ENCODE results near the gene PATJ.
"Not testable (repeated sequence)": the region's sequence is repeated elsewhere in the genome, so short reads cannot be mapped to it uniquely, and the experiment has no call there.

The PATJ gene

GRCh38 chr1:61818992-61819391 lies 76.7 kb downstream of the PATJ start:
- no peak for DNase-seq (ENCODE audit: low read depth)

- no peak for DNase-seq (ENCODE audit: low read depth)
Measured at GRCh38 chr1:61819421-61819820, 77.1 kb downstream of the PATJ start.

GRCh38 chr1:61825393-61825792 lies 83.1 kb downstream of the PATJ start:
- DNase-seq (ENCODE audit: low read depth), result no peak

GRCh38 chr1:61828805-61829204 lies 86.5 kb downstream of the PATJ start:
- DNase-seq (ENCODE audit: low read depth), result no peak

GRCh38 chr1:61836649-61837048 lies 94.4 kb downstream of the PATJ start:
- no peak for DNase-seq (ENCODE audit: low read depth)

GRCh38 chr1:61837607-61838006 lies 95.3 kb downstream of the PATJ start:
- DNase-seq (ENCODE audit: low read depth), result not testable (repeated sequence)

- no peak for DNase-seq (ENCODE audit: low read depth)
Measured at GRCh38 chr1:61839679-61840078, 97.4 kb downstream of the PATJ start.

GRCh38 chr1:61842036-61842435 lies 99.8 kb downstream of the PATJ start:
- no peak for DNase-seq (ENCODE audit: low read depth)

GRCh38 chr1:61842863-61843514 lies 100.7 kb downstream of the PATJ start:
- no peak for DNase-seq (ENCODE audit: low read depth)

GRCh38 chr1:61844006-61844405 lies 101.7 kb downstream of the PATJ start:
- DNase-seq (ENCODE audit: low read depth), result no peak

- not testable (repeated sequence) for DNase-seq (ENCODE audit: low read depth)
Measured at GRCh38 chr1:61844664-61845063, 102.4 kb downstream of the PATJ start.

GRCh38 chr1:61851235-61851634 lies 109.0 kb downstream of the PATJ start:
- DNase-seq (ENCODE audit: low read depth), result no peak

GRCh38 chr1:61851849-61852669 lies 109.8 kb downstream of the PATJ start:
- DNase-seq (ENCODE audit: low read depth), result no peak

GRCh38 chr1:61852670-61853015 lies 110.4 kb downstream of the PATJ start:
- no peak for DNase-seq (ENCODE audit: low read depth)

- DNase-seq (ENCODE audit: low read depth), result no peak
Measured at GRCh38 chr1:61853583-61853982, 111.3 kb downstream of the PATJ start.

- no peak for DNase-seq (ENCODE audit: low read depth)
Measured at GRCh38 chr1:61864489-61864888, 122.2 kb downstream of the PATJ start.

- no peak for DNase-seq (ENCODE audit: low read depth)
Measured at GRCh38 chr1:61865646-61866220, 123.5 kb downstream of the PATJ start.

GRCh38 chr1:61869691-61870109 lies 127.4 kb downstream of the PATJ start:
- no peak for DNase-seq (ENCODE audit: low read depth)

- no peak for DNase-seq (ENCODE audit: low read depth)
Measured at GRCh38 chr1:61872206-61872605, 129.9 kb downstream of the PATJ start.

- no peak for DNase-seq (ENCODE audit: low read depth)
Measured at GRCh38 chr1:61873581-61873980, 131.3 kb downstream of the PATJ start.

GRCh38 chr1:61873994-61874393 lies 131.7 kb downstream of the PATJ start:
- DNase-seq (ENCODE audit: low read depth), result no peak

- DNase-seq (ENCODE audit: low read depth), result no peak
Measured at GRCh38 chr1:61875198-61875597, 132.9 kb downstream of the PATJ start.

- DNase-seq (ENCODE audit: low read depth), result not testable (repeated sequence)
Measured at GRCh38 chr1:61879887-61880474, 137.7 kb downstream of the PATJ start.

All from activated T-cell treated with anti-CD3 and anti-CD28 coated beads for 1 hour (primary cell).